ENCODE results near the gene RALGPS1. TPM values are rescaled to one million over a fixed set of nuclear protein-coding genes. Genes with fewer than 3 reads are reported as not detected.

Gene RALGPS1
- total RNA-seq, 2 donors from 2014 or later: 15.3 to 79.4 TPM

- peaks cover 10% of the 10 kb centered on the region for H3K4me1 ChIP-seq
- H3K4me3 ChIP-seq: no peak overlapping the region
- H3K36me3 ChIP-seq (replicated peaks in 1 of 2; ENCODE audit: insufficient read depth in 1 of 2, low read depth in 2 of 2): no peaks in the 10 kb centered on the region
- ATAC-seq (no peak), DNase-seq (no peak)
- TF ChIP-seq CTCF (IDR thresholded peaks at IDR 0.05): no peak
- TF ChIP-seq POLR2A (IDR thresholded peaks at IDR 0.05): no peak
- no peaks in the 10 kb centered on the region for H3K9me3 ChIP-seq
- 79 to 91% methylated on average over 2 of the region's 2 CpGs for WGBS, 2 donors
- intact Hi-C loops (cut with DNase I): no loop called here
- H3K27ac ChIP-seq: no peak overlapping the region
- H3K27me3 ChIP-seq: no peaks in the 10 kb centered on the region
These were observed 215.7 kb downstream of the RALGPS1 start for GRCh38 chr9:127130235-127130634.

GRCh38 chr9:127130661-127131538, 216.3 kb downstream of the RALGPS1 start:
- H3K9me3 ChIP-seq: no peaks in the 10 kb centered on the region
- TF ChIP-seq POLR2A (IDR thresholded peaks at IDR 0.05) (no peak), CTCF (IDR thresholded peaks at IDR 0.05) (no peak)
- H3K4me1 ChIP-seq: peaks cover 10% of the 10 kb centered on the region
- H3K4me3 ChIP-seq: no peak overlapping the region
- H3K36me3 ChIP-seq (replicated peaks in 1 of 2; ENCODE audit: insufficient read depth in 1 of 2, low read depth in 2 of 2): no peaks in the 10 kb centered on the region
- peak overlapping the region in 1 of 4 donors; percentile 12 for H3K27ac ChIP-seq
- intact Hi-C loops (cut with DNase I): no loop called here
- no peaks in the 10 kb centered on the region for H3K27me3 ChIP-seq
- DNase-seq (peak in 3 of 4 donors; percentile 39 to 62 (median 56)), ATAC-seq (peak; percentile 58)
- WGBS, 2 donors: 83 to 89% methylated on average over 10 of the region's 10 CpGs

- intact Hi-C loops (cut with DNase I): no loop called here
- no peak for TF ChIP-seq POLR2A (IDR thresholded peaks at IDR 0.05)
- no peak for TF ChIP-seq CTCF (IDR thresholded peaks at IDR 0.05)
- Histone ChIP-seq H3K27ac (no peak overlapping the region), H3K27me3 (no peaks in the 10 kb centered on the region), H3K4me1 (peaks cover 10% of the 10 kb centered on the region), H3K4me3 (no peak overlapping the region), H3K9me3 (no peaks in the 10 kb centered on the region), H3K36me3 (replicated peaks in 1 of 2; ENCODE audit: insufficient read depth in 1 of 2, low read depth in 2 of 2) (no peaks in the 10 kb centered on the region)
- ATAC-seq: no peak
- no peak for DNase-seq
- WGBS, 2 donors: 81 to 86% methylated on average over 6 of the region's 6 CpGs
These were observed 217.3 kb downstream of the RALGPS1 start for GRCh38 chr9:127131871-127132270.

GRCh38 chr9:127132375-127132774, 217.8 kb downstream of the RALGPS1 start:
- no peaks in the 10 kb centered on the region for H3K9me3 ChIP-seq
- no peak for TF ChIP-seq CTCF (IDR thresholded peaks at IDR 0.05)
- TF ChIP-seq POLR2A (IDR thresholded peaks at IDR 0.05): no peak
- no peak overlapping the region for H3K27ac ChIP-seq
- DNase-seq (no peak), ATAC-seq (no peak)
- intact Hi-C loops (cut with DNase I): no loop called here
- H3K36me3 ChIP-seq (replicated peaks in 1 of 2; ENCODE audit: insufficient read depth in 1 of 2, low read depth in 2 of 2): no peaks in the 10 kb centered on the region
- peaks cover 10% of the 10 kb centered on the region for H3K4me1 ChIP-seq
- no peaks in the 10 kb centered on the region for H3K27me3 ChIP-seq
- WGBS, 2 donors: 92% methylated on average over 4 of the region's 4 CpGs
- H3K4me3 ChIP-seq: no peak overlapping the region
